Measurements from ENCODE around the gene RPL7L1.

DNA sequence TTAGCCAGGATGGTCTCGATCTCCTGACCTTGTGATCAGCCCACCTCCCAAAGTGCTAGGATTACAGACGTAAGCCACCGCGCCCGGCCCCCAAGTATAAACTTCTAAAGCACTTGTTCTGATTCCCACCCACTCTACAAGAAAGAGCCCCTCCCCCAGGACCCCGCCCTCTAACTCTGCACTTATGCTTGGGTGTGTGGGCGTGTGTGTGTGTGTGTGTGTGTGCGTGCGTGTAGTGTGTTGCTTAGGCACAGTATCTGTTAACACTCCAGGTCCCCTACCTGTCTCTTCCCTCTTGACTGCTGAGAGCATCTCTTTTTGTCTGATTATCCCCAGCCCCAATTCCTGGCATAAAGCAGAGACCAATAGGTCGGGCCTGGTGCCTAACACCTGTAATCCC is 30.4 kb downstream of the RPL7L1 start:
- TF ChIP-seq, protein P1, sequence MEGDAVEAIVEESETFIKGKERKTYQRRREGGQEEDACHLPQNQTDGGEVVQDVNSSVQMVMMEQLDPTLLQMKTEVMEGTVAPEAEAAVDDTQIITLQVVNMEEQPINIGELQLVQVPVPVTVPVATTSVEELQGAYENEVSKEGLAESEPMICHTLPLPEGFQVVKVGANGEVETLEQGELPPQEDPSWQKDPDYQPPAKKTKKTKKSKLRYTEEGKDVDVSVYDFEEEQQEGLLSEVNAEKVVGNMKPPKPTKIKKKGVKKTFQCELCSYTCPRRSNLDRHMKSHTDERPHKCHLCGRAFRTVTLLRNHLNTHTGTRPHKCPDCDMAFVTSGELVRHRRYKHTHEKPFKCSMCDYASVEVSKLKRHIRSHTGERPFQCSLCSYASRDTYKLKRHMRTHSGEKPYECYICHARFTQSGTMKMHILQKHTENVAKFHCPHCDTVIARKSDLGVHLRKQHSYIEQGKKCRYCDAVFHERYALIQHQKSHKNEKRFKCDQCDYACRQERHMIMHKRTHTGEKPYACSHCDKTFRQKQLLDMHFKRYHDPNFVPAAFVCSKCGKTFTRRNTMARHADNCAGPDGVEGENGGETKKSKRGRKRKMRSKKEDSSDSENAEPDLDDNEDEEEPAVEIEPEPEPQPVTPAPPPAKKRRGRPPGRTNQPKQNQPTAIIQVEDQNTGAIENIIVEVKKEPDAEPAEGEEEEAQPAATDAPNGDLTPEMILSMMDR (conservative IDR thresholded peaks at IDR 0.05; ENCODE audit: low read depth, low read length), result no peak
- TF ChIP-seq EZH2 (IDR thresholded peaks at IDR 0.05; ENCODE audit: borderline replicate concordance, low read depth, low read length, poor library complexity, severe bottlenecking), result no peak

Data from A673 (cell line).